Psoas muscle (tissue), 8 donors: Measurements from ENCODE around the gene IL1F10. TPM values are rescaled to one million over a fixed set of nuclear protein-coding genes. Genes with fewer than 3 reads are reported as not detected.

Source experiments
- ATAC-seq, 4 donors: fragments of 200-7000 bp; cut with Tn5 transposase; one replicate each; pipeline ENCODE4 v1.9.1; 2020; ENCODE audit warnings: moderate library complexity in 3 of 4, mild to moderate bottlenecking in 2 of 4
- DNase-seq, 2 donors: peaks; one replicate each; pipeline ENCODE4 v3.0.0-alpha.2; 2020
- H3K27ac ChIP-seq: fragments of 200-600 bp; one replicate; pipeline ENCODE4 v1.8.0; 2022
- H3K27me3 ChIP-seq, 3 donors: fragments of 200-600 bp in 1 of 3; one replicate each; pipeline versions ENCODE4 v1.6.1 to v1.8.0; 2013 to 2022; ENCODE audit warnings: low read length in 2 of 3, mild to moderate bottlenecking in 2 of 3, moderate library complexity in 1 of 3; ENCODE audit not compliant: insufficient read depth in 3 of 3
- H3K36me3 ChIP-seq, 2 donors: fragments of 200-600 bp in 1 of 2; one replicate each; pipeline versions ENCODE4 v1.6.1 to v1.8.0; 2013 to 2022; ENCODE audit warnings: low read depth in 1 of 2, mild to moderate bottlenecking in 1 of 2, moderate library complexity in 1 of 2; ENCODE audit not compliant: insufficient read depth in 1 of 2
- H3K4me1 ChIP-seq: fragments of 200-600 bp; one replicate; pipeline ENCODE4 v1.8.0; 2022
- H3K4me3 ChIP-seq: fragments of 200-600 bp; one replicate; pipeline ENCODE4 v1.8.0; 2022; ENCODE audit warnings: mild to moderate bottlenecking
- H3K9me3 ChIP-seq: fragments of 200-600 bp; one replicate; pipeline ENCODE4 v1.8.0; 2022
- WGBS, 3 donors: extraction: QIAGEN DNeasy Blood & Tissue Kit; methylation state at CpG; one replicate each; pipeline versions ENCODE4 v1.1.6 to v1.1.7; 2013; 5-methylcytosine and 5-hydroxymethylcytosine counted together
- intact Hi-C, 2 donors: fragments of 100-400 bp; cut with DNase I; formaldehyde crosslinking; loops; one replicate each; pipeline versions ENCODE4 v1.11.0 to v1.14.2; 2022
- polyA plus RNA-seq, 3 donors: library from polyadenylated mRNA; stranded (reverse); fragments of 200-250 nt; gene quantifications; one replicate each; pipeline ENCODE4 v1.2.3, GENCODE V29; 2013
- total RNA-seq, 4 donors: library from RNA; stranded (reverse); fragmentation: NEBNext Ultra II Directional in 2 of 4; extraction: Animal tissue kit (Norgen Biotek cat#: 25700) in 2 of 4; gene quantifications; one replicate each; pipeline versions ENCODE4 v1.2.1 to v1.2.4, GENCODE V29; 2021 to 2023
- TF ChIP-seq, protein P1 (sequence below): fragments of 200-600 bp; IDR thresholded peaks from one replicate; pipeline ENCODE4 v1.8.0; 2022; ENCODE audit warnings: antibody characterized with exemption
- donor health status: healthy with polysubstance abuse.
- donor health status: DM: no; HTN: no; CAD: no; lungs with moderate emphysema.
- donor health status: Bipolar disorder and iron deficiency.
- donor health status: healthy.
- donor health status: DM: yes; HTN: yes; CAD: no.
- donor health status: DM: no; HTN: no; CAD: no.
- donor health status: DM: no; HTN: no; CAD: no.
- donor health status: DM: yes; HTN: yes; CAD: no.

IL1F10 gene
- total and polyA plus RNA-seq, 7 donors, result not detected

DNA sequence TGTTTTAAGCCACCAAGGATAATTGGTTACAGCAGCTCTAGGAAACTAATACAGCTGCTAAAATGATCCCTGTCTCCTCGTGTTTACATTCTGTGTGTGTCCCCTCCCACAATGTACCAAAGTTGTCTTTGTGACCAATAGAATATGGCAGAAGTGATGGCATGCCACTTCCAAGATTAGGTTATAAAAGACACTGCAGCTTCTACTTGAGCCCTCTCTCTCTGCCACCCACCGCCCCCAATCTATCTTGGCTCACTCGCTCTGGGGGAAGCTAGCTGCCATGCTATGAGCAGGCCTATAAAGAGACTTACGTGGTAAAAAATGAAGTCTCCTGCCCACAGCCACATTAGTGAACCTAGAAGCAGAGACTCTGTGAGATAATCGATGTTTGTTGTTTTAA is 3.5 kb upstream of the IL1F10 start:
- intact Hi-C loops, result no loop called here
- no peak overlapping the region for H3K27ac ChIP-seq
- no peaks in the 10 kb centered on the region for H3K36me3 ChIP-seq
- ATAC-seq (no peak), DNase-seq (no peak)
- no peak overlapping the region for H3K4me3 ChIP-seq
- H3K9me3 ChIP-seq, result no peaks in the 10 kb centered on the region
- no peaks in the 10 kb centered on the region for H3K4me1 ChIP-seq
- H3K27me3 ChIP-seq, result peaks cover 0 to 5% (median 4%) of the 10 kb centered on the region in 3 donors
- TF ChIP-seq, protein P1, sequence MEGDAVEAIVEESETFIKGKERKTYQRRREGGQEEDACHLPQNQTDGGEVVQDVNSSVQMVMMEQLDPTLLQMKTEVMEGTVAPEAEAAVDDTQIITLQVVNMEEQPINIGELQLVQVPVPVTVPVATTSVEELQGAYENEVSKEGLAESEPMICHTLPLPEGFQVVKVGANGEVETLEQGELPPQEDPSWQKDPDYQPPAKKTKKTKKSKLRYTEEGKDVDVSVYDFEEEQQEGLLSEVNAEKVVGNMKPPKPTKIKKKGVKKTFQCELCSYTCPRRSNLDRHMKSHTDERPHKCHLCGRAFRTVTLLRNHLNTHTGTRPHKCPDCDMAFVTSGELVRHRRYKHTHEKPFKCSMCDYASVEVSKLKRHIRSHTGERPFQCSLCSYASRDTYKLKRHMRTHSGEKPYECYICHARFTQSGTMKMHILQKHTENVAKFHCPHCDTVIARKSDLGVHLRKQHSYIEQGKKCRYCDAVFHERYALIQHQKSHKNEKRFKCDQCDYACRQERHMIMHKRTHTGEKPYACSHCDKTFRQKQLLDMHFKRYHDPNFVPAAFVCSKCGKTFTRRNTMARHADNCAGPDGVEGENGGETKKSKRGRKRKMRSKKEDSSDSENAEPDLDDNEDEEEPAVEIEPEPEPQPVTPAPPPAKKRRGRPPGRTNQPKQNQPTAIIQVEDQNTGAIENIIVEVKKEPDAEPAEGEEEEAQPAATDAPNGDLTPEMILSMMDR, result no peak
- WGBS, 3 donors, result 71 to 77% (median 73%) methylated on average over 5 of the region's 5 CpGs

DNA sequence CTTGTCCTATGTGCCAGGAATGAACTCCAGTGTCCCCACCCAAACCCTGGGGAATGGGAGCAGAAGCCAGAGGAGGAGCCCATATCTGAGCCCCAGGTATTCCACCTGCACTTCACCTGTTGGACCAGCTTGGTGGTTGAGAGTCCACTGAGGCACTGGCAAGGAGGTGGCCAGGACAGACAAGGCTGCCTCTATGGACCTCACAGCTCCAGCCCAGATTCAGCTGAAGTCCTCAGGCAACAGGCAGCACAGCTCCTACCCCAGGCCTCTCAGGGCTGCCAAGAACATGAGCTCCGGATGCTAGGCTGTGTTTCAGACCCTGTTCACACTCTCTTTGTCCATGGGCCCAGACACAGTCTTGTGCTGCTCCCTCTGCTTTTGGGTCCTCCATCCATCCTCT is 2.9 kb upstream of the IL1F10 start:
- no peaks in the 10 kb centered on the region for H3K36me3 ChIP-seq
- TF ChIP-seq, protein P1, result no peak
- no peak overlapping the region for H3K27ac ChIP-seq
- intact Hi-C loops, result no loop called here
- H3K4me3 ChIP-seq, result no peak overlapping the region
- WGBS, 3 donors, result 73 to 95% (median 87%) methylated on average over 1 of the region's 1 CpG
- no peaks in the 10 kb centered on the region for H3K9me3 ChIP-seq
- H3K27me3 ChIP-seq, result peaks cover 0 to 4% (median 4%) of the 10 kb centered on the region in 3 donors
- H3K4me1 ChIP-seq, result no peaks in the 10 kb centered on the region
- ATAC-seq, result no peak
- DNase-seq, result no peak

DNA sequence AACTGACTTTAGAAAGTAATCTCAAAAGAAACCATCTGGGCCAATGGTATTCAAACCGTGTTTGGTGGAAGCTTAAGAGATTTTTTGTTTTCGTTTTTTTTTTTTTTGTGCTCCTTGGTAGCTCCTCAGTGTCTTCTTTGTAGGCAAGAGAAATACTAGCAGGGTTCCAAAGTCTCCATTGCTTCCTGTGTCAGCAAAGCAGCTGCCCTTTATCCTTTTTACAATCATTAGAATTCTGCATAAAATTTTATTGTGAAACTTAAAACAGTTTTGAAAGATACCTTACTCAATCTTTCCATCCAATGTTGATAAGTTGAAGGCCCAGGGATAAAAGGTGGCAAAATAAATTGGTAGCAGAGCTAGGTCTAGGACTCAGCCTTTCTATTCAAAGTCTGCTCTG is 479 bp downstream of the IL1F10 start:
- DNase-seq (no peak), ATAC-seq (no peak)
- 68 to 79% (median 73%) methylated on average over 2 of the region's 2 CpGs for WGBS, 3 donors
- H3K9me3 ChIP-seq, result no peaks in the 10 kb centered on the region
- no peaks in the 10 kb centered on the region for H3K36me3 ChIP-seq
- peaks cover 0 to 4% (median 4%) of the 10 kb centered on the region in 3 donors for H3K27me3 ChIP-seq
- no peaks in the 10 kb centered on the region for H3K4me1 ChIP-seq
- TF ChIP-seq, protein P1, result no peak
- intact Hi-C loops, result no loop called here
- no peak overlapping the region for H3K4me3 ChIP-seq
- no peak overlapping the region for H3K27ac ChIP-seq

DNA sequence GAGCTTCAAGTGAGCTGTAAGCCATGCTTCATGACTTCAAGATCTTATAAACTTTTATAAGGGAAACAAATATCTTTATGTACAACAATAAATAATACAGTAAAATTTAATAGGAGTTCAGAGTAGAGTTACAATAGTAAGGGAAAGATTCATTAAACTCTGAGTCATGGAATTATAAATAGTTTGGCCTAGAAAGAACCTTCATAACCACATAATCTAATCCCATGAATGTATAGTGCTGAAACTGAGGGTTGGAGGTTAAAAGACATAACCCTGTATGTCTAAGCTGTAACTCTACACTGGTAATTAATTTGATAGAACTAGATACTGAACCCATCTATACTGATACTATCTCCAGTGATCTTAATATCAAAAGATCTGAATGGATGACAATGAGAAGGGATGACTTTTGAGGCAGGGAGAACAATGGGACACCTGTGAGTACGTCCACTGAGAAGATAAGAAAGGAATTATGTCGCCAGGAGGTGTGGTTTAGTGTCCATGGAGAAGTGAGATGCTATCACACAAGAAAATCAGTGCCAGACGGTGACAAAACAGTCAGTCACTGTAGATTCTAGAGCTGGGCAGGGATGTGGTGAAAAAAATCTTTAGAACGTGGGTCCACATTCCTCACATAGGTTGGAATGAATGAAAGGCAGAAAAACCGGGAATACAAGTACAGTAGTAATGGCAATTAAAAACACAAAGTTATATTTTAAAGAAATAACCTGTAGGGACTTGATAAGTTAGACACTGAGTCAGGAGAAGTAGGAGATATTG is 1.1 kb downstream of the IL1F10 start:
- TF ChIP-seq, protein P1, result no peak
- ATAC-seq, result no peak
- WGBS, 3 donors, result 26 to 47% (median 41%) methylated on average over 5 of the region's 5 CpGs
- Histone ChIP-seq H3K27me3 (peaks cover 0 to 2% (median 2%) of the 10 kb centered on the region in 3 donors), H3K27ac (no peak overlapping the region), H3K4me3 (no peak overlapping the region), H3K9me3 (no peaks in the 10 kb centered on the region), H3K36me3 (no peaks in the 10 kb centered on the region), H3K4me1 (no peaks in the 10 kb centered on the region)
- DNase-seq, result no peak
- intact Hi-C loops, result no loop called here
